ENCODE measurements around the gene ATP2B2. TPM values are rescaled to one million over a fixed set of nuclear protein-coding genes. Genes with fewer than 3 reads are reported as not detected.

ATP2B2 gene
- total RNA-seq, 4 donors from 2014 or later = 0.11 to 0.42 (median 0.15) TPM; not detected in 1

DNA sequence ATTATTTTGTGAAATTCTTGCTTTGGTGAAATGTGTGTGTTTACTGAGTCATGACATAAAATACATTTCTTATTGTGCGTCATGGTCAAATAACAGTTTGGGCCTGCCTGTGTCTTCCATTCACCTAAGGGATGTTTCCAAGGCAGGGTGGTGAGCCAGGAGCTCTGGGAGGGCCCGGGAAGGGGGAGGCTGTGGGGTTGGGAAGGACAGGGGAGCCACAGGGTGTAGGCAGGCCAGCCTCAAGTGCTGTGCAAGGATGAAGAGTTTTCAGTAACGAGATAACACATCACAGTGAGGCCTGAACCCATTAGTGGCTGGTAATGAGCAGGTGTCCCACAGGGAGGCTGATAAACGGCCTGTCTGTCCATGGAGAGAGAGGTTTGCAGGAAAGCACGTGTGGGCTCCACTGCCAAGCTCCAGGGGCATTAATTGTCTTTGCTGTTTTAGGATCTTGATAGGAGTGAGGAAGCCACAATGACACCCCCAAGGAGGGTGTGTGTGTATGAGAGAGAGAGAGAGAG is 148.9 kb downstream of the ATP2B2 start:
- TF ChIP-seq, protein P1, sequence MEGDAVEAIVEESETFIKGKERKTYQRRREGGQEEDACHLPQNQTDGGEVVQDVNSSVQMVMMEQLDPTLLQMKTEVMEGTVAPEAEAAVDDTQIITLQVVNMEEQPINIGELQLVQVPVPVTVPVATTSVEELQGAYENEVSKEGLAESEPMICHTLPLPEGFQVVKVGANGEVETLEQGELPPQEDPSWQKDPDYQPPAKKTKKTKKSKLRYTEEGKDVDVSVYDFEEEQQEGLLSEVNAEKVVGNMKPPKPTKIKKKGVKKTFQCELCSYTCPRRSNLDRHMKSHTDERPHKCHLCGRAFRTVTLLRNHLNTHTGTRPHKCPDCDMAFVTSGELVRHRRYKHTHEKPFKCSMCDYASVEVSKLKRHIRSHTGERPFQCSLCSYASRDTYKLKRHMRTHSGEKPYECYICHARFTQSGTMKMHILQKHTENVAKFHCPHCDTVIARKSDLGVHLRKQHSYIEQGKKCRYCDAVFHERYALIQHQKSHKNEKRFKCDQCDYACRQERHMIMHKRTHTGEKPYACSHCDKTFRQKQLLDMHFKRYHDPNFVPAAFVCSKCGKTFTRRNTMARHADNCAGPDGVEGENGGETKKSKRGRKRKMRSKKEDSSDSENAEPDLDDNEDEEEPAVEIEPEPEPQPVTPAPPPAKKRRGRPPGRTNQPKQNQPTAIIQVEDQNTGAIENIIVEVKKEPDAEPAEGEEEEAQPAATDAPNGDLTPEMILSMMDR (IDR thresholded peaks at IDR 0.05) = no peak
- TF ChIP-seq POLR2A (IDR thresholded peaks at IDR 0.05) = no peak
- Histone ChIP-seq H3K4me1 (no peaks in the 10 kb centered on the region), H3K27me3 (no peaks in the 10 kb centered on the region), H3K9me3 (no peaks in the 10 kb centered on the region), H3K4me3 (replicated peaks in 1 of 3) (no peak overlapping the region), H3K27ac (no peak overlapping the region), H3K36me3 (no peaks in the 10 kb centered on the region)
- DNase-seq = no peak
- whole genome bisulfite sequencing, 2 donors = 52 to 63% methylated on average over 5 of the region's 5 CpGs
- intact Hi-C loops (cut with DNase I) = no loop called here

DNA sequence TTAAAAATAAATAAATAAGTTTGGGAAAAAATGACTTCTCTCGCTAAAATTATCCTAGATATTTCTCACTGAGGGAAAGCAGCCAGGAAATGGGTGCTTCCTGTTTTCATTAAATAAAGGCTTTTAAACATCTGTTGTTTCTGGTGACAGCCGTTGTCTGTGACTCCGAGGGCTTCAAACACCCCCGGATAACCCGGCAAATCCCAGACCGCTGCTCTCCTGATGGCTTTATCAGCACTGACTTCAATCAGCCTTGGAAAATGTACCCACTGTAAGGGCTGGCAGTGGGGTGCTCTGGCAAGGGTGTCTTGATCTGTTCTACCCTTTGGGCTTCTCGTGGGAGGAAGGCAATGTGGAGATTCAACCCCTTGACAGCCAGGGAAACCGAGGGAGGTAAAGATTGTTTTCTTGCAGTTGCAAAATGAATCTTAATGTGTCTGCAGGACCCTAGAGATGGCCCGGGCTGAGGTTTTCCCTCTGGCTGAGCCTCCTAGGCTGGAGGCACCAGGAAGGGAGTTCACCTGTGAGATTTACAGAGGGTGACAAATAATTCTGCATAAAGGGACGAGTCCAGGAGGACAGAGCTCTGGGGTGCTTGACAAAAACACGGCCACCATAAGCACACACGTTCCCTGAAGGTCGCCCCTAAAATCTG is 150.9 kb downstream of the ATP2B2 start:
- H3K4me1 ChIP-seq = no peaks in the 10 kb centered on the region
- intact Hi-C loops (cut with DNase I) = no loop called here

DNA sequence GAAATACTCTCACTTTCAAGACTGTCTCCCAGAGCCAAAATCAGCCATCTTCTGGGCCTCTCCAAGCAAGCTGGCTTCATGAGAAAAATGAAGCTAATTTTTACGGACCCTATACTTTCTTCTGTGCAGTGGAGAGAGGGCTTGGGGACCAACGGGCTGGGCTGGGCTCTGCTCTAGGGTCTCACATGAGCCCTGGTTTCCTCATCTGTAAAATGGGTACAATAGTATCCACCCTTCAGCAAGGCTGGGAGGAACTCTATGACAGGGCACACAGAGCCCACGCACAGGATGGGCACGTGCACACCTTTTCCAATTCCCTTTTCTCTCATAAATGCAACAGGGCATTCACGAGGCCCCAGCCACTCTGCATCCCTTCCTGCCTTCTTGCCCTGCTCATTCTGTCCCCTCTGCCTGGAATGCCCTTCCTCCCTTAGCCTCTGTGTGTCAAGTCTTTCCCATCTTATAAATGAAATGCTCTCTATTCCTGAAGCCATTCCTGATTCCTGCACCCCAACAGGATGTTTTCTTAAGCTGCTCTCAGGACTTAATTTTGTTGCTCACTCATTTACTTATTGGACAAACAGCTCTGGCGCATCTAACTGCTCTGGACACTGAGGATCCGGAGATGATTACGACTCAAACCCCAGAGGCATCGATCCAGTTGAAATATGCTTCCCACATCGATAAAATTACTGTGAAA is 151.6 kb downstream of the ATP2B2 start:
- Histone ChIP-seq H3K9me3 (no peaks in the 10 kb centered on the region), H3K36me3 (no peaks in the 10 kb centered on the region), H3K4me1 (no peaks in the 10 kb centered on the region), H3K27me3 (no peaks in the 10 kb centered on the region), H3K4me3 (replicated peaks in 1 of 3) (no peak overlapping the region), H3K27ac (no peak overlapping the region)
- TF ChIP-seq, protein P1 (IDR thresholded peaks at IDR 0.05) = no peak
- no peak for TF ChIP-seq POLR2A (IDR thresholded peaks at IDR 0.05)
- DNase-seq = no peak
- WGBS, 2 donors = 68% methylated on average over 10 of the region's 10 CpGs
- intact Hi-C loops (cut with DNase I) = no loop called here

More for the DNA sequence above, 150.9 kb downstream of the ATP2B2 start:
- Histone ChIP-seq H3K9me3 (no peaks in the 10 kb centered on the region), H3K4me3 (replicated peaks in 1 of 3) (no peak overlapping the region), H3K36me3 (no peaks in the 10 kb centered on the region), H3K27me3 (no peaks in the 10 kb centered on the region), H3K27ac (no peak overlapping the region)
- no peak for DNase-seq
- WGBS, 2 donors = 39% methylated on average over 13 of the region's 13 CpGs
- TF ChIP-seq, protein P1 (IDR thresholded peaks at IDR 0.05) = no peak
- no peak for TF ChIP-seq POLR2A (IDR thresholded peaks at IDR 0.05)

DNA sequence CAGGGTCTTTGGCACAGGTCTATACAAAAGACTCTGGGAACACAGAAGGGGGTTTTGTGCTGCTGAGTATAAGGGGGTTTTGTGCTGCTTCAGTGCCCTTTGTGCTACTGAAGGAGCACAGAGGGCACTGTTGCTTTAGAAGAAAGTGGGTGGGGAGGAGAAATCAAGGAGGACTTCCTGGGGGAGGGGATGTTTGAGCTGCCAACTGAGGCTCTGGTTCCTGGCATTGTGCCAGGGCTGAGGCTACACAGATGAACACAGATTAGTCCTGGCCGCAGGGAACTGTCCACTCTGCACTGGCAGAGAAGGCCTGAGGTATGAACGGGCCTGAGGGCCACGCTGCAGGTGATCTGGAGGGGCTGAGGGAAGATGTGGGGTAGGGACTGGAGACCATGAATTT is 152.2 kb downstream of the ATP2B2 start:
- TF ChIP-seq, protein P1 (IDR thresholded peaks at IDR 0.05) = no peak
- TF ChIP-seq POLR2A (IDR thresholded peaks at IDR 0.05) = no peak
- Histone ChIP-seq H3K27ac (no peak overlapping the region), H3K9me3 (no peaks in the 10 kb centered on the region), H3K4me3 (replicated peaks in 1 of 3) (no peak overlapping the region), H3K36me3 (no peaks in the 10 kb centered on the region), H3K27me3 (no peaks in the 10 kb centered on the region), H3K4me1 (no peaks in the 10 kb centered on the region)
- intact Hi-C loops (cut with DNase I) = no loop called here
- 64 to 84% methylated on average over 3 of the region's 3 CpGs for WGBS, 2 donors
- no peak for DNase-seq

Measured in thyroid gland (tissue), 4 donors.